ENCODE results near the gene SH2D3C.

- TF ChIP-seq, protein P1, sequence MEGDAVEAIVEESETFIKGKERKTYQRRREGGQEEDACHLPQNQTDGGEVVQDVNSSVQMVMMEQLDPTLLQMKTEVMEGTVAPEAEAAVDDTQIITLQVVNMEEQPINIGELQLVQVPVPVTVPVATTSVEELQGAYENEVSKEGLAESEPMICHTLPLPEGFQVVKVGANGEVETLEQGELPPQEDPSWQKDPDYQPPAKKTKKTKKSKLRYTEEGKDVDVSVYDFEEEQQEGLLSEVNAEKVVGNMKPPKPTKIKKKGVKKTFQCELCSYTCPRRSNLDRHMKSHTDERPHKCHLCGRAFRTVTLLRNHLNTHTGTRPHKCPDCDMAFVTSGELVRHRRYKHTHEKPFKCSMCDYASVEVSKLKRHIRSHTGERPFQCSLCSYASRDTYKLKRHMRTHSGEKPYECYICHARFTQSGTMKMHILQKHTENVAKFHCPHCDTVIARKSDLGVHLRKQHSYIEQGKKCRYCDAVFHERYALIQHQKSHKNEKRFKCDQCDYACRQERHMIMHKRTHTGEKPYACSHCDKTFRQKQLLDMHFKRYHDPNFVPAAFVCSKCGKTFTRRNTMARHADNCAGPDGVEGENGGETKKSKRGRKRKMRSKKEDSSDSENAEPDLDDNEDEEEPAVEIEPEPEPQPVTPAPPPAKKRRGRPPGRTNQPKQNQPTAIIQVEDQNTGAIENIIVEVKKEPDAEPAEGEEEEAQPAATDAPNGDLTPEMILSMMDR (IDR thresholded peaks at IDR 0.05) = peak in 2 of 4 experiments; percentile 16 to 37
- TF ChIP-seq POLR2AphosphoS5 (IDR thresholded peaks at IDR 0.05) = peak; percentile 72
- no peak for TF ChIP-seq EP300 (IDR thresholded peaks at IDR 0.05)
- no peak for TF ChIP-seq POLR2A (IDR thresholded peaks at IDR 0.05)
These were observed 23.6 kb upstream of the SH2D3C start for GRCh38 chr9:127801955-127802575.
